HG03575 (cell line): Measurements from ENCODE around the gene SLC25A43.
"Not testable (repeated sequence)": the region's sequence is repeated elsewhere in the genome, so short reads cannot be mapped to it uniquely, and the experiment has no call there.

Experiments
- ATAC-seq: cut with Tn5 transposase; IDR thresholded peaks from one replicate; pipeline ENCODE4 v1.9.1; 2021; ENCODE audit not compliant: unreplicated experiment, insufficient number of reproducible peaks, low FRiP score; ENCODE audit errors: extremely low read depth

Gene SLC25A43

GRCh38 chrX:119459181-119459580 lies 60.0 kb downstream of the SLC25A43 start:
- no peak for ATAC-seq

- ATAC-seq, result no peak
Measured at GRCh38 chrX:119465555-119465954, 66.4 kb downstream of the SLC25A43 start.

- no peak for ATAC-seq
Measured at GRCh38 chrX:119466970-119467369, 67.8 kb downstream of the SLC25A43 start.

- ATAC-seq, result no peak
Measured at GRCh38 chrX:119467433-119467832, 68.3 kb downstream of the SLC25A43 start.

GRCh38 chrX:119467842-119468550 lies 68.9 kb downstream of the SLC25A43 start, which contains the start of gene SLC25A5:
Gene SLC25A5 (plus strand): TSS chrX:119468444. CDS start chrX:119468516, 72 bp downstream.
- ATAC-seq, result peak; percentile 37

GRCh38 chrX:119468551-119469312 lies 69.6 kb downstream of the SLC25A43 start:
- ATAC-seq, result no peak

GRCh38 chrX:119469313-119469635 lies 70.1 kb downstream of the SLC25A43 start:
- ATAC-seq, result no peak

- no peak for ATAC-seq
Measured at GRCh38 chrX:119474615-119475388, 75.7 kb downstream of the SLC25A43 start.

- no peak for ATAC-seq
Measured at GRCh38 chrX:119475389-119476101, 76.4 kb downstream of the SLC25A43 start.

GRCh38 chrX:119477812-119478232 lies 78.7 kb downstream of the SLC25A43 start:
- no peak for ATAC-seq

- ATAC-seq, result no peak
Measured at GRCh38 chrX:119478504-119478903, 79.4 kb downstream of the SLC25A43 start.

- ATAC-seq, result no peak
Measured at GRCh38 chrX:119479845-119480244, 80.7 kb downstream of the SLC25A43 start.

GRCh38 chrX:119481323-119481801 lies 82.2 kb downstream of the SLC25A43 start:
- no peak for ATAC-seq

- no peak for ATAC-seq
Measured at GRCh38 chrX:119482041-119482440, 82.9 kb downstream of the SLC25A43 start.

- no peak for ATAC-seq
Measured at GRCh38 chrX:119482481-119483480, 83.6 kb downstream of the SLC25A43 start.

- no peak for ATAC-seq
Measured at GRCh38 chrX:119486745-119487144, 87.6 kb downstream of the SLC25A43 start.

- ATAC-seq, result not testable (repeated sequence)
Measured at GRCh38 chrX:119487766-119488165, 88.6 kb downstream of the SLC25A43 start.

- ATAC-seq, result no peak
Measured at GRCh38 chrX:119488749-119489148, 89.6 kb downstream of the SLC25A43 start.
